IPS-18c (cell line): Measurements from ENCODE around the gene CPLX1.
"Not testable (repeated sequence)": the region's sequence is repeated elsewhere in the genome, so short reads cannot be mapped to it uniquely, and the experiment has no call there.

Experiments used
- H3K4me3 ChIP-seq: 2 replicates; pipeline ENCODE4 v1.7.0; 2013; ENCODE audit warnings: low read depth, mild to moderate bottlenecking, low read length, moderate library complexity; ENCODE audit not compliant: insufficient read depth
- H3K9me3 ChIP-seq: one replicate; pipeline ENCODE4 v1.6.1; 2013; ENCODE audit warnings: mild to moderate bottlenecking, low read length, moderate library complexity; ENCODE audit not compliant: control insufficient read depth, insufficient read depth

Gene CPLX1

DNA sequence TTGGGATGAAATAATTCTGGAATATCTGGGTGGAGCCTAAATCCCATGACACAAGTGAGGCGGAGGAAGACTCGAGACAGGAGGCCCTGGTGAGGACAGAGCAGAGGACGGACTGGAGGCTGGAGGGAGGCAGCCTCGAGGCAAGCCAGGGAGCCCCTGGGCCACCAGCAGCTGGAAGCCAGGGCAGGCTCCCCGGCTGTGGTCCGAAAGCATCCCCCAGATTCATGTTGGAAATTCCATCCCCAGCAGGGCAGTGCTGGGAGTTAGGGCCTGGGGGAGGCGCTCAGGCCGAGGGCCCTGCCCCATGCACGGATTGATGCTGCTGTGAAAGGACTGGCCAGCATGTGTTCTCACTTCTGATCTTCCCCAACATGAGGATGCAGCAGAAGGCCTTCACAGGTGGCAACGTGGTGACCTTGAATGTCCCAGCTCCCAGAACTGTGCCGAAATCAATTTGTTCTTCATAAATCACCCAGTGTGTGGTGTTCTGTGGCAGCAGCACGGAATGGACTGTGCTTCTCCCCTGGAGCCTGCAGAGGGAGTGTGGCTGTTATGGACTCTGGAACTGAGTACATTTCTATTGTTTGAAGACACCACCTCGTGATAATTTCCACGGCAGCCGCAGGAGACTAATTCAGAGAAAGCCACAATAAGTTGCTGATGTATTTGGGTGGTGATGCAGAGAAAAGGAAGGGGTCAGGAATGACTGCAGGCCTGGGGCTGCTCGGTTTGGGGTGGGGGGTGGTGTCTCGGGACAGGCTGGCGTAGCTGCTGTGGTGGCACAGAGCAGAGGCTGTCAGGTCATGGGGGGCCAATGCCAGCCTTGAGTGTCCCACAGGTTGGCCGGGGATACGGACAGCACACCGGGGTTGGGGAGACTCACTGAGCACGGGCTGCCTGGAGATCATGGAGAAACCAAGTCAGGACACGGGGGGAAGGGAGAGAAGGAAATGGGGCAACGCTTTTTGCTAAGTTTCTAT is 63.4 kb downstream of the CPLX1 start:
- H3K9me3 ChIP-seq: peaks cover 12% of the 10 kb centered on the region
- no peak overlapping the region for H3K4me3 ChIP-seq

DNA sequence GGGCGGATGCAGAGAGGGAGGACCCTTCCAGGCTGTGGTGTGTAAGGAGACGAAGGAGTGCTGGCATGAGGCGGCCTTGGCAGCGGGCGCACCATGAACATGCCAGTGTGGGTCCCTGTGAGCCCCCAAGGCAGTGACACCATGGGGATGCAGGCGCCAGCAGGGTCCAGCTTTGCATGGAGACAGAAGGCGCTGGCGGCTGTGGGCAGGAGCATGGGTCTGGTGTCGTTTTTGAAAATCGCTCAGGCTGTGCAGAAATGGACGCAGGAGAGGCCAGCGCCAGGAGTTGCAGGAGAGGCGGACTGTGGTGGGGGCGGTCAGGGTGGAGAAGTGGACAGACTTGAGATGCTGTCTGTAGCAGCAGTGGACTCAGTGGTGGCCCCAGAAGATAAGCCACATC is 64.2 kb downstream of the CPLX1 start:
- H3K4me3 ChIP-seq: no peak overlapping the region

DNA sequence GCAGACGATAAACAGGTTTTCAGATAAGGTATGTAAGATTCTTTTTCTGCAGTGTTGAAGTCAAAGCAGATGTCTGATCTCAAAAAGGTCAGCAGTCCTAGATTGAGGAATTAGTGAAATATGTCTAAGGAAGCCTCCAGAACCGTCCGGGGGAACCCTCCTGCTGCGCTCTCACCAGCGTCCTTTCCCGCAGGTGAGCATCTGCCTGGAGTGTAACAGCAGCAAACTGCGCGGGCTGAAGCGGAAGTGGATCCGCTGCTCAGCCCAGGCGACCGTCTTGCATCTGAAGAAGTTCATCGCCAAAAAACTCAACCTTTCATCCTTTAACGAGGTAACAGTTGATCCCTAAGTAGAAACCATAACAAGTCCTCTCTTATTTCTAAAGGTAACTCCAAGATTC is 64.8 kb downstream of the CPLX1 start:
- Histone ChIP-seq H3K4me3 (no peak overlapping the region), H3K9me3 (peaks cover 12% of the 10 kb centered on the region)

More for the DNA sequence above, 64.2 kb downstream of the CPLX1 start:
- H3K9me3 ChIP-seq: peaks cover 12% of the 10 kb centered on the region

DNA sequence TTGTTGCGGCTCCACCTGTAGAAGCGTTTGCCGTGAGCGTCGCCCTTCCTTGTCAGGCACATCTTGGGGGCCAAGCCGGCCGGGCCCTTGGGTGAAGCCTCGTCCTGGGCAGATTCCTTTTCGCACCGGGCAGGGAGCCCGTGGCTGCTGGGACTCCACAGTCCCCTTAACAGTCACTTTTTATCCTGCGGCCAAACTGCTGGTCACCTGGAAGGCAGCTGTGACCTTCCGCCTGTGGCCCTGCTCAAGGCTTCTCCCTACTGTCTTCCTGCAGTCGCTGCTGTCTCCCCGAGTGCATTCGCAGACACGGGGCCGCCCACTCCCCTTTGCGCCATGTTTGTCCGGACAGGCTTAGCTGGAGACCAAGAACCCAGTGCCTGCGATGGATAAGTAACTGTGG is 65.3 kb downstream of the CPLX1 start:
- H3K4me3 ChIP-seq: no peak overlapping the region

DNA sequence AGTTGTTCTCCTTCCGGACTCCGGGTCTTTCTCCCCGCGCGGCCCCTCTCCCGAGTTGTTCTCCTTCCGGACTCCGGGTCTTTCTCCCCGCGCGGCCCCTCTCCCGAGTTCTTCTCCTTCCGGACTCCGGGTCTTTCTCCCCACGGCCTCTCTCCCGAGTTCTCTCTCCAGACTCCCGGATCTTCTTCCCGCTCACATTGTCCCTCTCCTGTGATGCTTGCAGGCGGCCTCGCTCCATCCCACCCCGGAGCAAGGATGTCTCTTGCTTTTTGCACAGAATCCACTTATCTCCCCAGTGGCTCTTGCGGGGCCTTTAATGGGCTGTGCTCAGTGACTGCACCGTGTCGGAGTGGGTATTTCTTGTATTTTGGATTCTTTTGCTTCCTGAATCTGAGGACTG is 66.1 kb downstream of the CPLX1 start:
- H3K4me3 ChIP-seq: not testable (repeated sequence)
- peaks cover 10% of the 10 kb centered on the region for H3K9me3 ChIP-seq

More for the DNA sequence above, 65.3 kb downstream of the CPLX1 start:
- H3K9me3 ChIP-seq: peaks cover 11% of the 10 kb centered on the region

DNA sequence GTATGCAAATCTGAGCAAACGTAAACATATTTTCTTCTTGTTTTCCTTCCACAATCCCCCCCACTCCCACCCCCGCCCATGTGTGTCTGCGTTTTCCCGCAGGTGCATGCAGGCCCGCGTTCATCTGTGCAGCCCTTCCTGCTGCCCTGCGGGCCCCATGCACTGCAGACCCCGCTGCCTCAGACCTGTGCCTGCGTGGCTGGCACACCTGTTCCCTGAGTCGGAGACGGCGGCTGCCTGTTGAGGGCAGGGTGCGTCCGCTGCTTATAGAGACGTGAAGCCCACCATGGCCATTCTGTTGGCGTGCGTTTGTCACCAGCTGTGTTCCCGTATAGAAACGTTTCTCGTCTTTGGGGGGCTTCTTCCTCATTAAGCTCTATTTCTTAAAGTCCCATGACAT is 68.8 kb downstream of the CPLX1 start:
- Histone ChIP-seq H3K9me3 (peaks cover 7% of the 10 kb centered on the region), H3K4me3 (no peak overlapping the region)

DNA sequence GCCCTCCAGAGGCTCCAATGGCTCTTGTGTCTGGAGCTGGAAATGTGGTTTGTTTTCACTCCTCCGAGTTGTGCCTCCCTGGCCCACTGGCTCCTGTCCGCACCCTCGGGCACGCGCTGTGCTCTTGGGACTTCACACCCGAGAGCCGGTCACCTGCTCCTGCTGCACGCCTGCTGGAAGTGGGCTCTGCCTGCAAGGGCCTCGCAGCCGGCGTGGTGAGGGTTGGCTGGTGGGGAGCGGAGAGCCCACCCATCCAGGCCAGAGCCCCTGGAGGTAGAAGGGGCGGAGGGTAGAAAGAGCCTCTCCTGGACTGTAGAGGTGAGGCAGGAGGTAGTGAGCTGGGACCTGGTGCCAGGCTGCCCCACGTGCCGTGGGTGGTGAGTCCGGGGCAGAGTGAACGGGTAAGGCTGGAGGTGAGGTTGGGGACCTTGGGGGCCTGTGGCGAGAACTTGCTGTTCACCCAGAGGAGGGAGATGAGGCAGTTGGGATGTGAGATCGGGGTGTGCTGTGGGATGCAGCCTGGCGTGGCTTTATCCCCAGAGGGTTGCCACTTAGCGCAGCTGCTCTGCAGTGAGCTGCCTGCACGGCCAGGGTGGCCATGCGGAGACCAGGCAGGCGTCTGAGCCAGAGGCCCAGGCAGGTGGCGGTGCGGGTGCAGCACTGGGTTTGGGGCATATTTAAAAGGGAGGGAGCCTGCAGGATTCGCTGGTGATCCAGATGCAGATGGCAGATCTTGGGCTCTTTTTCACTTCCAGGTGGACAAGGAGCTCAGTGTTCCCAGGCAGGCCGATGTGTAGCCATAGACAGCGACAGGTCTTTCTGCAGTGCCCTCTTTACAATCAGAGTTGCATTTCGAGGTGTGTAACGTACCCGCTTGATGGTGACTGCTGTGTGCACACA is 71.5 kb downstream of the CPLX1 start:
- no peak overlapping the region for H3K4me3 ChIP-seq
- H3K9me3 ChIP-seq: no peaks in the 10 kb centered on the region

DNA sequence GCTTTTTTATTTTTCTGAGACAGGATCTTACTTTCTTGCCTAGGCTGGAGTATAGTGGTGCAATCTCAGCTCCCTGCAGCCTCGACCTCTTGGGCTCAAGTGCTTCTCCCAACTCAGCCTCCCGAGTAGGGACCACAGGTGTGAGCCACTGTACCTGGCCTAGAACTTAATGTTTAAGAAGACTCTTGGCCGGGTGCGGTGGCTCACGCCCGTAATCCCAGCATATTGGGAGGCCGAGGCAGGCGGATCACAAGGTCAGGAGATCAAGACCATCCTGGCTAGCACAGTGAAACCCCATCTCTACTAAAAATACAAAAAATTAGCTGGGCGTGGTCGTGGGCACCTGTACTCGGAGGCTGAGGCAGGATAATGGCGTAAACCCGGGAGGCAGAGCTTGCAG is 72.7 kb downstream of the CPLX1 start:
- H3K4me3 ChIP-seq, H3K9me3 ChIP-seq: not testable (repeated sequence)

DNA sequence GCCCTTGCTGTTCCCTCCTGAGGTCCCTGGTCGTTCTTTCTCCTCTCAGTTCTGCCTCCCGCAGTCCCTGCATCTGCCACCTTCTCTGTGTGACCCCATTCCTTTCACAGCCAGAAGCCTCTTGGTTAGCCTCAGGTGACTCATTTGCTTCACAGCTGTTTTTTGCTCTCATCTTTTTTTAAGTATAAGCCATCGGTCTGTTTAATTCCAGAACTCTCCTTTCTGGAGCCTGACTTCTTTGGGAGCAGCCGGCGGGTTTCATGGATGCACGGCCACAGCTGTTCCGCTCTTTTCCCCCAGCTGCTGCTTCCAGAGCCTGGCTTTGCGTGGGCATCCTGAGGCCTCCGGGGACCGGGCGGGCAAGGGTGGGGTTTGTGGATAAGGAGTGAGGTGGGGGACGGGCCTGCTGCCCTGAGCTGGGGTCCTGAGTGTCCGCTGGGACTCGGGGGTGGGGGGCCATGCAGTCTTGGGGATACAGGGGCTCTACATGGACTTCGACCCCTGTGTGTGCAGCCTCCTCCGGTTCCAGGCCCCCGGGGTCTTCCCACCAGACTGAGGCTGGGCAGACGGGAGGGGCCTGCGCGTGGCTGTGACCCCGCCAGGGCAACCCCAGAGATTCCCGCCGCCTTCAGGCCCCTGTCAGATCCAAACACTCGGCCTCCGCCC is 73.6 kb downstream of the CPLX1 start:
- Histone ChIP-seq H3K9me3 (no peaks in the 10 kb centered on the region), H3K4me3 (no peak overlapping the region)

DNA sequence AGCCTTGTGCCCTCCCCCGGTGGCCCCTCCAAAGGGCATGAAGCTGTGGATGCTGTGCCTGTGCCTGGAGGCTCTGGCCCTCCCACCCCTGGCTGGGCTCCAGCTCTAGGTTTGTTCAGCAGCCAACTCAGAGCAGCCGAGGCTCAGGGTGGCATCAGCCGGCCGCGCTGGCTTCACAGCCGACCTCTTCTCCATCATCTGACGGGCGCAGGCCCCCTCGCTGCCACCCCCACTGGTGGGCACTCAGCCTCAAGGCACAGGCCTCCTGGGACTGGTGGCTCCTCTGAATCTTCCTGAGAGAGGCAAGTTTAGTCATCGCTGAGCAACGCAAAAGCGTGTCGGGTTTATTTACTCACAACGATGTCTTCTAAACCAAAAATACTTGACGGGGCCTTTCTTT is 74.3 kb downstream of the CPLX1 start:
- Histone ChIP-seq H3K9me3 (no peaks in the 10 kb centered on the region), H3K4me3 (no peak overlapping the region)

DNA sequence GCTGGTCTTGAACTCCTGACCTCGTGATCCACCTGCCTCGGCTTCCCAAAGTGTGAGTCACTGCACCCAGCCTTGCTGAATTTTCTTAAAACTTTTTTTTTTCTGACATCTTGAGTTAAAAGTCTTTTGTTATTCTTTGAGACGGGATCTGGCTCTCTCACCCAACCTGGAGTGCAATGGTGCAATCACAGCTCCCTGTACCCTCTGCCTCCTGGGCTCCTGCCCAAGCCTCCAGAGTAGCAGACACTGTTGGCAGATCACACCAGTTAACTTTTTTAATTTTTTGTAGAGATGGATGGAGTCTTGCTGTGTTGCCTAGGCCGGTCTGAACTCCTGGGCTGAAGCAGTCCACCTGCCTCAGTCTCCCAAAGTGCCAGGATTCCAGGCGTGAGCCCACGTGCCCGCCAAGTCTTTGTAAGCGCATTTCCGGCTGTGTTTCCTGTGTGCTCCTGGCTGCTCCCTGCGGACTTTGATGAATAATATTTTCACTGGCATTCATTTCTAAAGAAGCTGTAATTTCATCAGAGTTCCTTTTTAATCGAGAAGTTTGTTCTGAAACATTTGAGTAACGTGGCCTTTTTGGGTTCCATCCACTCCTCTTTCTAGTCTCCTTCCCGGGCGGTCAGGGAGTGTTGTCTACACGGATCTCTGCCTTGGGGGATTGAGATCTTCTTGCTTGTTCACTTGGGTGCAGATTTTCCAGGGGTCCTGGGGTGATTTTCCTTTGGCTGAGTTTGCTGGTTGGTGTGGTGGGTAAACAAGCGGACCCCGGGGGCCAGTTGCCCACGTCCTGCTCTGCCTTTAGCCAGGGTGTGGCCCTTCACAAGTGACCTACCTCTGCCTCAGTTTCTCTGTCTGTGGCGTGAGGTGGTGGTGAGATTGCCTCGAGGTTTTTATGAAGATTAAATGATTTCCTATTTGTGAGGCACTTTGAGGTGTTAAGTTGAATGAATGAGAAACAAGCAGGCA is 75.9 kb downstream of the CPLX1 start:
- no peak overlapping the region for H3K4me3 ChIP-seq

DNA sequence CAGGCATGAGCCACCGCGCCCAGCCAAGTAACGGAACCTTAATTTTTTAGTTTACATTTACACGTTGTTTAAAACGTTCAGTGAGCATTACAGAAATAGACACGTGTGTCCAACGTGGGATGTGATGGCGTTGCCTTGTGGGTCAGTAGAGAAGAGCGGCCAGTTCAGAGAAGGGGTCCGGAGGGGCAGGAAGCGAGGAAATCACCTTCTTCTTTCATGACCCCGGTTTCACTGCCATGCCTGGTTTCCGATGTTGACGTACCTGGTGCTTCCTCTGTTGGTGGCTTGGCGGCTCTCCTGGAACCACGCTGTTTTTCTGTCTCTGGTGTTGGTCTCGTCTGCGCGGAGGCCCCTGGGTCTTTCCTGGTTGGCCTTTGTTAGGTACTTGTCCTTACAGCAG is 77.5 kb downstream of the CPLX1 start:
- Histone ChIP-seq H3K4me3 (no peak overlapping the region), H3K9me3 (no peaks in the 10 kb centered on the region)

More for the DNA sequence above, 75.9 kb downstream of the CPLX1 start:
- no peaks in the 10 kb centered on the region for H3K9me3 ChIP-seq

DNA sequence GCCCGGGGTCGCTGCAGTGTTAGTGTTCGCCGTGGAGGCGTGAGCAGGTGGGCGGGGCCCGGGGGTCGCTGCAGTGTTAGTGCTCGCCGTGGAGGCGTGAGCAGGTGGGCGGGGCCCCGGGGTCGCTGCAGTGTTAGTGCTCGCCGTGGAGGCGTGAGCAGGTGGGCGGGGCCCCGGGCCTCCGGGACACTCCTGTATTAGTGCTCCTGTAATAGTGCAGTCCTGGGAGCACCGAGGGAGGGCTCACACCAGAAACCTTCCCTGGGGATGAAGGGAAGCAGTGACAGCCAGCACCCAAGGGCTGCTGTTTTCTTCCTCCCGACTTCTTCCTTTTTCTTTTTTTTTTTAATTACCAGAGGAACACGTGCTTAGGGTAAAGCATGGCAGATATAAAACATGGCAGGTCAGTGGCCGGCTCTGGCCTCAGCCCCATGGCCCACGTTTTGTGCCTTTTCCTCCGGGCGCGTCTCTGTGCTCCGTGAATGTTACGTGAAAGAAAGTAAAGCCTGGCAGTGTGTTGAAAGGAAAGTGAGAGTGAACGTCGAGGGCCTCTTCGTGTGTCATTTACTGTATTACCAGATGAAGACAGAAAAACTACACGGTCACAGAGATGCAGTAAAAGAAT is 78.3 kb downstream of the CPLX1 start:
- H3K4me3 ChIP-seq: no peak overlapping the region
- no peaks in the 10 kb centered on the region for H3K9me3 ChIP-seq

DNA sequence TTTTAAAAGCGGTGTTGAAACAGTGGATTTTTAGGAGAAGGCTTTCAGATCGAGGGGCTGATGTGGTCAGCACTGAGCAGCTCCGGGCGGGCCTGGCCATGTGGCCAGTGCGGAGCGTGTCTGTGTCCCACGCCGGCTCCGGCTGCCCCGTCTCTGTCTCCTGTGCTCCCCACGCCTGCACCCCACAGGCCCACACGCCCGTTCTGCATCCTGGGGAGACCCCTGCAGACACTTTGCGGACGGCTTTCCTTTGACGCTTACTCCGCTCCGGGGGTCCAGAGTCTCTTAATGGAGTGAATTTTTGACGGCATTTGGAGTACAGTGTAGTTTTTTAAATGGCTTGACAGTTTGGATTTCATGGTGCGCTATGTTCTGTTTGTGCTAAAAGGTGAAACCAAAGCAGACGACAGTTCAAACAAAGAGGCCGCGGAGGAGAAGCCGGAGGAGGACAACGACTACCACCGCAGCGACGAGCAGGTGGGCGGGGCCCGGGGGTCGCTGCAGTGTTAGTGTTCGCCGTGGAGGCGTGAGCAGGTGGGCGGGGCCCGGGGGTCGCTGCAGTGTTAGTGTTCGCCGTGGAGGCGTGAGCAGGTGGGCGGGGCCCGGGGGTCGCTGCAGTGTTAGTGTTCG is 81.6 kb downstream of the CPLX1 start:
- H3K4me3 ChIP-seq: no peak overlapping the region
- peaks cover 2% of the 10 kb centered on the region for H3K9me3 ChIP-seq

DNA sequence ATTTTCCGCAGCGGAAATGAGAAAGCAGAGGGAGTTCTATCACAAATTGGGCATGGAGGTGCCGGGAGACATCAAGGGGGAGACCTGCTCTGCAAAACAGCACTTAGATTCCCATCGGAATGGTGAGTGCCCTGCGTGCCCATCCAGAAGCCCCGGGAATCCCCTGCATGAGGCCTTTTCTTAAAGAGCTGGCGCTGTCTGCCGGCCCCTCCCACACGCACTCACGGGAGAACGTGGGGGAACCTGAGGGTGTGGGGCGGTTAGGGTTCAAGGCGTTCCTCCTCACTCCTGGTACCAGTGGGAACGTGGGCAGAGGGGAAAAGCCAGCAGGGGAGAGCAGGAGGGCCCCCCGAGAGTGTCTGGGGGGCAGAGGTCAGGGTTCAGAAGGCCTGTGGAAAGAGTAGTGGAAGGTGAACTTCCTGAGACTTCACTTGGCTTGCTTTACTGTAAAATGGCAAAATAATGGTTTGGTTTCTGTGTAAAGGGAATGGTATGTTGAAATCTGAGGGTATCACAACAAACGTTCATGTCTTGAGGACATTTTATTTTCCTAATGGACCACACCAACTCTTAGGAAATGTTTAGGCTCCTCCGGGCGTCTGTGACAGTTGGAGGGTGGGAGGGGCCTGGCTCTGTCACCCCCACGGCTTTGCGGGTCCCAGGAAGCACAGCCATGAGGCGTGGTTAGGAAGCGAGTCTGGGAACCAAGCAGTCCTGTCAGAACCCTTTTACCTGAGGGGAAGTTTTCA is 82.3 kb downstream of the CPLX1 start:
- Histone ChIP-seq H3K9me3 (peaks cover 2% of the 10 kb centered on the region), H3K4me3 (no peak overlapping the region)
